Measurements from ENCODE around the gene EXD3. TPM values are rescaled to one million over a fixed set of nuclear protein-coding genes. Genes with fewer than 3 reads are reported as not detected.
"Not testable (repeated sequence)": the region's sequence is repeated elsewhere in the genome, so short reads cannot be mapped to it uniquely, and the experiment has no call there.

Gene EXD3
- total RNA-seq, 1 experiment from 2014 or later, result 15.3 TPM

DNA sequence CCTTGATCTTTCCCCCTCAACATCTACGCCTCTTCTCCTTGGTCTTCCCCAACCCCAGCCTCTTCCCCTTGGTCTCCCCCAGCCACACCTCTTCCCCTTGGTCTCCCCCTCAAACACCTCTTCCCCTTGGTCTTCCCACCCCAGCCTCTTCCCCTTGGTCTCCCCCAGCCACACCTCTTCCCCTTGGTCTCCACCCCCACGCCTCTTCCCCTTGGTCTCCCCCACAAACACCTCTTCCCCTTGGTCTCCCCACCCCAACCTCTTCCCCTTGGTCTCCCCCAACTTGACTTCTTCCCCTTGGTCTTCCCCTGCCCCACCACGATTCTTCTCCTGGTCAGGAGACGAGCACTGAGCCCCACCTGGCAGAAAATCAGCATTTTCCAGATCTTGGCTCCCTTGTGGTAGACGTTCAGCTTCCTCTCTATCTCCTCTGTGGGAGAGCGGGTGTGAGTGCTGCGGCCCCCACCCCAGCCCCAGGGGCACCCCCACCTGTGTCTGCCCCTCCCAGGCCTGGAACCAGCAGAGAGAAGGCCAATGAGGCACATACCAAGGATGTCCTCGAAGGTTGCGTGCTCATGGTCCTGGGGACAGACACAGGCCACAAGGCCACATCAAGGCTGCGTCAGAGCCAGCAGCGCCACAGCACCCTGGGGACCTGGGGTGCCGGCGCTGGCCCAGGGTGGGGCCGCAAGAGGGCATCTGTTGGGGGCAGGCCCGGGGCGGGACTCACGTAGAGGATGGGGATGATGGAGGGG lies 29.2 kb upstream of the EXD3 start:
- Histone ChIP-seq H2AK5ac (ENCODE audit: insufficient read length, low read length) (no peak overlapping the region), H4K8ac (replicated peaks; ENCODE audit: insufficient read length, low read depth, low read length) (no peak overlapping the region), H3K9me3 (ENCODE audit: control insufficient read depth, low read depth, low read length) (no peaks in the 10 kb centered on the region), H4K5ac (ENCODE audit: insufficient read length, low read depth, low read length) (no peak overlapping the region), H2AFZ (ENCODE audit: low read length) (no peak overlapping the region), H3K14ac (ENCODE audit: insufficient read depth, low read length) (no peak overlapping the region), H3K9ac (ENCODE audit: extremely low read depth, insufficient read length, low read length) (no peak overlapping the region), H3K27me3 (ENCODE audit: insufficient read depth, low read length) (no peaks in the 10 kb centered on the region), H3K79me1 (ENCODE audit: insufficient read depth, low read depth, low read length, poor library complexity, severe bottlenecking) (no peaks in the 10 kb centered on the region), H3K27ac (ENCODE audit: insufficient read length, low read depth, low read length) (no peak overlapping the region), H2BK12ac (ENCODE audit: insufficient read length, low read depth, low read length) (no peak overlapping the region), H3K18ac (ENCODE audit: insufficient read length, low read depth, low read length) (no peak overlapping the region), H4K20me1 (ENCODE audit: control insufficient read depth, insufficient read depth, insufficient read length) (peaks cover 6% of the 10 kb centered on the region), H4K91ac (ENCODE audit: insufficient read length, low read depth, low read length) (no peak overlapping the region), H3K23me2 (ENCODE audit: insufficient read length, low read depth, low read length, poor library complexity, severe bottlenecking) (no peaks in the 10 kb centered on the region), H2BK120ac (ENCODE audit: low read depth, low read length, poor library complexity, severe bottlenecking) (no peak overlapping the region), H2BK15ac (ENCODE audit: low read depth, low read length) (no peak overlapping the region), H2BK20ac (ENCODE audit: low read depth, low read length, poor library complexity, severe bottlenecking) (no peak overlapping the region), H3K56ac (ENCODE audit: insufficient read length, low read depth, low read length) (no peak overlapping the region), H3T11ph (ENCODE audit: low read length) (no peak overlapping the region), H2BK5ac (ENCODE audit: insufficient read length, low read length) (no peak overlapping the region), H3K4me1 (ENCODE audit: insufficient read depth, low read length) (no peaks in the 10 kb centered on the region), H3K4me2 (ENCODE audit: insufficient read depth, insufficient read length, low read length) (no peak overlapping the region), H3K79me2 (ENCODE audit: insufficient read depth, low read length) (no peaks in the 10 kb centered on the region), H3K4ac (ENCODE audit: low read depth, low read length) (no peak overlapping the region), H3K23ac (ENCODE audit: insufficient read length, low read depth, low read length) (no peak overlapping the region)
- DNase-seq, result no peak
- no peak overlapping the region for H3K4me3 Mint-ChIP-seq
- peaks cover 5 to 14% of the 10 kb centered on the region in 2 experiments; a peak in 3 of 4 replicates for H3K4me1 Mint-ChIP-seq
- H3K36me3 Mint-ChIP-seq (ENCODE audit: insufficient read depth in 1 of 3, low read depth in 3 of 3), result peaks cover 0 to 30% (median 15%) of the 10 kb centered on the region in 3 experiments; a peak in 5 of 7 replicates
- no peaks in the 10 kb centered on the region for H3K9me3 Mint-ChIP-seq
- TF ChIP-seq, protein P1, sequence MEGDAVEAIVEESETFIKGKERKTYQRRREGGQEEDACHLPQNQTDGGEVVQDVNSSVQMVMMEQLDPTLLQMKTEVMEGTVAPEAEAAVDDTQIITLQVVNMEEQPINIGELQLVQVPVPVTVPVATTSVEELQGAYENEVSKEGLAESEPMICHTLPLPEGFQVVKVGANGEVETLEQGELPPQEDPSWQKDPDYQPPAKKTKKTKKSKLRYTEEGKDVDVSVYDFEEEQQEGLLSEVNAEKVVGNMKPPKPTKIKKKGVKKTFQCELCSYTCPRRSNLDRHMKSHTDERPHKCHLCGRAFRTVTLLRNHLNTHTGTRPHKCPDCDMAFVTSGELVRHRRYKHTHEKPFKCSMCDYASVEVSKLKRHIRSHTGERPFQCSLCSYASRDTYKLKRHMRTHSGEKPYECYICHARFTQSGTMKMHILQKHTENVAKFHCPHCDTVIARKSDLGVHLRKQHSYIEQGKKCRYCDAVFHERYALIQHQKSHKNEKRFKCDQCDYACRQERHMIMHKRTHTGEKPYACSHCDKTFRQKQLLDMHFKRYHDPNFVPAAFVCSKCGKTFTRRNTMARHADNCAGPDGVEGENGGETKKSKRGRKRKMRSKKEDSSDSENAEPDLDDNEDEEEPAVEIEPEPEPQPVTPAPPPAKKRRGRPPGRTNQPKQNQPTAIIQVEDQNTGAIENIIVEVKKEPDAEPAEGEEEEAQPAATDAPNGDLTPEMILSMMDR (conservative IDR thresholded peaks at IDR 0.05), result no peak
- WGBS (ENCODE audit: extremely low coverage, insufficient read length, low lambda C conversion rate), result no CpG with 5 or more reads among the region's 17 CpGs
- H3K27me3 Mint-ChIP-seq (ENCODE audit: low read depth), result 0 out of 2 replicates have a peak, but pooled peaks cover 2% of the 10 kb centered on the region
- H3K27ac Mint-ChIP-seq, result peak overlapping the region in 1 of 3 experiments; percentile 55; a peak in 1 of 7 replicates

DNA sequence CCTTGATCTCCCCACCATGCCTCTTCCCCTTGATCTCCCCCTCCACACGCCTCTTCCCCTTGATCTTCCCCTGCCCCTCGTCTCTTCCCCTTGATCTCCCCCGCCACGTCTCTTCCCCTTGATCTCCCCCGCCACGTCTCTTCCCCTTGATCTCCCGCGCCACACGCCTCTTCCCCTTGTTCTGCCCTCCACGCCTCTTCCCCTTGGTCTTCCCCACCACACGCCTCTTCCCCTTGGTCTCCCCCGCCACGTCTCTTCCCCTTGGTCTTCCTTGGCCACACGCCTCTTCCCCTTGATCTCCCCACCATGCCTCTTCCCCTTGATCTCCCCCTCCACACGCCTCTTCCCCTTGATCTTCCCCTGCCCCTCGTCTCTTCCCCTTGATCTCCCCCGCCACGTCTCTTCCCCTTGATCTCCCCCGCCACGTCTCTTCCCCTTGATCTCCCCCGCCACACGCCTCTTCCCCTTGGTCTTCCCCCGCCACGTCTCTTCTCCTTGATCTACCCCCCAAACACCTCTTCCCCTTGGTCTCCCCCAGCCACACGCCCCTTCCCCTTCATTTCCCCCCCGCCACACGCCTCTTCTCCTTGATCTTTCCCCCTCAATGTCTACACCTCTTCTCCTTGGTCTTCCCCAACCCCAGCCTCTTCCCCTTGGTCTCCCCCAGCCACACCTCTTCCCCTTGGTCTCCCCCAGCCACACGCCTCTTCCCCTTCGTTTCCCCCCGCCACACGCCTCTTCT lies 28.5 kb upstream of the EXD3 start:
- not testable (repeated sequence) for H3K4me1 ChIP-seq (ENCODE audit: insufficient read depth, low read length); H3K9me3 ChIP-seq (ENCODE audit: control insufficient read depth, low read depth, low read length); H3K27me3 Mint-ChIP-seq (ENCODE audit: low read depth); H3K14ac ChIP-seq (ENCODE audit: insufficient read depth, low read length); H2BK120ac ChIP-seq (ENCODE audit: low read depth, low read length, poor library complexity, severe bottlenecking); H3K23me2 ChIP-seq (ENCODE audit: insufficient read length, low read depth, low read length, poor library complexity, severe bottlenecking); H2BK12ac ChIP-seq (ENCODE audit: insufficient read length, low read depth, low read length); H2BK20ac ChIP-seq (ENCODE audit: low read depth, low read length, poor library complexity, severe bottlenecking); H3K27me3 ChIP-seq (ENCODE audit: insufficient read depth, low read length); H4K91ac ChIP-seq (ENCODE audit: insufficient read length, low read depth, low read length); H2BK15ac ChIP-seq (ENCODE audit: low read depth, low read length); H3K79me1 ChIP-seq (ENCODE audit: insufficient read depth, low read depth, low read length, poor library complexity, severe bottlenecking); H3K4me3 Mint-ChIP-seq; H3K9ac ChIP-seq (ENCODE audit: extremely low read depth, insufficient read length, low read length); DNase-seq; H3K9me3 Mint-ChIP-seq; H3K27ac ChIP-seq (ENCODE audit: insufficient read length, low read depth, low read length); H3T11ph ChIP-seq (ENCODE audit: low read length); H4K20me1 ChIP-seq (ENCODE audit: control insufficient read depth, insufficient read depth, insufficient read length); H2AFZ ChIP-seq (ENCODE audit: low read length); H4K8ac ChIP-seq (replicated peaks; ENCODE audit: insufficient read length, low read depth, low read length); H4K5ac ChIP-seq (ENCODE audit: insufficient read length, low read depth, low read length); H3K4me2 ChIP-seq (ENCODE audit: insufficient read depth, insufficient read length, low read length); H2BK5ac ChIP-seq (ENCODE audit: insufficient read length, low read length); H2AK5ac ChIP-seq (ENCODE audit: insufficient read length, low read length); H3K56ac ChIP-seq (ENCODE audit: insufficient read length, low read depth, low read length); H3K79me2 ChIP-seq (ENCODE audit: insufficient read depth, low read length); H3K23ac ChIP-seq (ENCODE audit: insufficient read length, low read depth, low read length); H3K18ac ChIP-seq (ENCODE audit: insufficient read length, low read depth, low read length); H3K4ac ChIP-seq (ENCODE audit: low read depth, low read length)
- H3K36me3 Mint-ChIP-seq (ENCODE audit: insufficient read depth in 1 of 3, low read depth in 3 of 3), result peaks cover 0 to 22% (median 10%) of the 10 kb centered on the region in 3 experiments; a peak in 5 of 7 replicates
- peak overlapping the region in 1 of 3 experiments; percentile 55; a peak in 1 of 7 replicates for H3K27ac Mint-ChIP-seq
- H3K4me1 Mint-ChIP-seq, result peaks cover 5 to 14% of the 10 kb centered on the region in 2 experiments; a peak in 3 of 4 replicates
- no CpG with 5 or more reads among the region's 31 CpGs for WGBS (ENCODE audit: extremely low coverage, insufficient read length, low lambda C conversion rate)
